HuH-7.5 (cell line): ENCODE data around the gene LHX3.
"Not testable (repeated sequence)": the region's sequence is repeated elsewhere in the genome, so short reads cannot be mapped to it uniquely, and the experiment has no call there.

ENCODE experiments used
- DNase-seq: peaks from one replicate; pipeline ENCODE4 v3.0.0; 2011; ENCODE audit warnings: low spot score

Gene LHX3

DNA sequence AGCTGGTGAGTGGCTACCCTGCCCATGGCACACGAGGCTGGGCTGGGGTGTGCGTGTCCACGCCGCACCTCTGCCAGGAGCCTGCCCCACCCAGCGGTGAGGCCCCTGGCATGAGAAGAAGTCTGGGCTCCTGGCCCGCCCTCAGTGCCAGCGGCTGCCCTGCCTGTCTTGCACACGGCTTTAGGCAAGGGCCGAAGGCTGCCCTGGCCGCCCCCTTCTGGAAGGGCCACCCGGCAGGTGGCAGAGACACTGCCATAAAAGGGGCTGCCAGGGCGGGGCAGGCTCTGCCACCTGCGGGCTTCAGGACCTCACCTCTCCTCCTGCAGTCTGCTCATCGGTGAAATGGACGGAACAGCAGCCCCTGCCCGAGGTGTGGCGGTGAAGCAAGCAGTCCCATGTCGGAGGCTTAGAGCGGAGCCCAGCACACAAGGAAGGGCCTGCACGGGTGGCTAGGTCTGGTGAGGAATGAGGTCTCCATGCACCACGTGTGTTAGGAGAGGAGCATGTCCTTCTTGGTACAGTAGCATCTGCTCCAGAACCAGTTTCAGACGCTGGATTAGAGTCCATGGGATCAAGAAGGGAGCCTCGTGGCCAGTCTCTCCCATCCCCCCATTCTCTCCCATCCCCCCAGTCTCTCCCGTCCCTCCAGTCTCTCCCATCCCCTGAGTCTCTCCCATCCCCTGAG lies 51.4 kb downstream of the LHX3 start:
- no peak for DNase-seq

DNA sequence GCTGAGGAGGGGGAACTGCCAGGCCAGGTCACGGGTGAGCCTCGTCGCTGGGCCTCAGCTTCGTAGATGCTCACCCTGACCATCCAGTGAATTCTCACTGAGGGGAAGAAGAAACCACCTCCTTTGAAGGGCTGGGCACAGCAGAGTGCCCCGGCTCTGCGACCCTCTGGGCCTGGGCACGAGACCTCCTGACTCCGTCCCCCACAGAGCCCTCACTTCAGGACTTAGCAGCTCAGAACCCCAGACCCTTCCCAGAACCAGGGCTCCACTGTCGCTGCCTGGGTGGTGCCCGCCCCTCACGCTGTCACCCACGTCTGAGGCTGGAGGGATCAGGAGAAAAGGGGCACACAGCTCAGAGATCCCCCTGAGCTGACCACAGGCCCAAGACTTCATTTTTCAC lies 52.0 kb downstream of the LHX3 start:
- no peak for DNase-seq

DNA sequence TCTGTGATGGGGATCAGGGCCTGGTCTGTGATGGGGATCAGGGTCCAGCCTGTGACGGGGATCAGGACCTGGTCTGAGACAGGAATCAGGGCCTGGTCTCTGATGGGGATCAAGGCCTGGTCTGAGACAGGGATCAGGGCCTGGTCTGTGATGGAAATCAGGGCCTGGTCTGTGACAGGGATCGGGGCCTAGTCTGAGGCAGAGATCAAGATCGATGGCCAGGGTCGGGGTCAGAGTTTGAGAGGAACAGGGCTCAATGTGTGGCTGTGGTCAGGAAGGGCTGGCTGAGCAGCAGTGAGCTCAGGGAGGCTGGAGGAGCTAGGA lies 52.4 kb downstream of the LHX3 start:
- no peak for DNase-seq

DNA sequence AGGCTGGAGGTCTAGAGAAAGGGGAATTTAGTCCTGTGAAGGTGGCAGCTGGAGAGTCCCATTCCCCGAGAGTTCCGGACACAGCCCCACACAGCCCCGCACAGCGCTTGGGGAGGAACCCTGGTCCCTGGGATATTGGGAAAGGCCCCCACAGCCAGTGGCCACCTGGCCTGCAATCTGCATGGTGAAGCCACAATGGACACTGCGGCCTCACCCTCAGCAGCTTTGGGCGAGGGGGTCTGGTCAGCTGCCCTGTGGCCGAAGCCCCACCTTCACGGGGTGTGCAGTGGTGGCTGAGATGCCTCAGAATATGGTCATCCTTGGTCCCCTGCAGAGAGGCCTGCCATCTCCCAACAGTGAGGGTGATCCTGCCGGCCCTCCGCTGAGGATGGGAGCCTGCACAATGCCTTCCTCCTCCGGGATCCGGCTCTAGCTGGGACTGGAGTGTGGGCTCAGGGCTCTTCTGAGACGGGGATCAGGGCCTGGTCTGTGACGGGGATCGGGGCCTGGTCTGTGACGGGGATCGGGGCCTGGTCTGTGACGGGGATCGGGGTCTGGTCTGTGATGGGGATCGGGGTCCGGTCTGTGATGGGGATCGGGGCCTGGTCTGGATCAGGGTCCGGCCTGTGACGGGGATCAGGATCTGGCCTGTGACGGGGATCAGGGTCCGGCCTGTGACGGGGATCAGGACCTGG lies 52.9 kb downstream of the LHX3 start:
- DNase-seq, result no peak

DNA sequence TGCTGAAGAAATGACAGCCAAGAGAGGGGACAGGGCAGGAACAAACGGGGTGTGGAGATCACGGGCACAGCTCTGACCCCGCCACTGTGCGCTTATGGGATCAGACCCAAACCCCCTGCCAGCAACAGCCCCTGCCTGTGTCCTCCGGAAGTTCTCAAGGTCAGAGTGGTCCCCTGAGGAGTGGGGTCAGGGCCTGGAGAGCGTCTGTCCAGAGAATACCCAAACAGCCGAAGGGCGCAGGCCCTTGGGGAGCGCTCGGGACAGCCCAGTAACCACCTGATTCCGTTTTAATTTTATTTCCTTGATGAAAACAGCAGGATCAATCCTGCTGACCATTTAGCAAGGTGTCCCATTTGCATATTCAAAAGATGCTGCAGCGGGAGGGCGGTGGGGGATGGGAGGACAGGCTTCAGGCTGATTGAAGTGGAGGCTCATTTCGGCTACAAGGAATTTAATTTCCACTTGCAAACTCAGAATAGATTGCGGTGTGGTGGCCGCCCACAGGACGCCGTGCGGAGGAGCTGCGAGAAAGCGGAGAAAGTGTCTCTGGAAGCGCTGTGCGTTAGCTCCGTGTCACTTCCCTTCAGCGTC lies 53.6 kb downstream of the LHX3 start:
- DNase-seq, result no peak

DNA sequence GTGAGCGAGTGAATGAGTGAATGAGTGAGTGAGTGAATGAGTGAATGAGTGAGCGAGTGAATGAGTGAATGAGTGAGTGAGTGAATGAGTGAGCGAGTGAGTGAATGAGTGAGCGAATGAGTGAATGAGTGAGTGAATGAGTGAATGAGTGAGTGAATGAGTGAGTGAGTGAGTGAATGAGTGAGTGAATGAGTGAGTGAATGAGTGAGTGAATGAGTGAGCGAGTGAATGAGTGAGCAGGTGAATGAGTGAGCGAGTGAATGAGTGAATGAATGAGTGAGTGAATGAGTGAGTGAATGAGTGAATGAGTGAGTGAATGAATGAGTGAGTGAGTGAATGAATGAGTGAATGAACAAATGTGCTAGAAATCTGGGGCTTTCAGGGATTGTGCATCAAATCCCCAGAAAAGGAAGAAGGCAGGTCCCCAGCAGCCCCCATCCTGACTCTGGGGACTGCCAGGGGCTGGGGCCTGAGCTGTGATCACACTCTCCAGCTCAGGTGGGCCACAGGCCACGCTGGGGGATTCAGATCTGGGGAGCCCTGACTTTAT lies 54.2 kb downstream of the LHX3 start:
- DNase-seq, result not testable (repeated sequence)

DNA sequence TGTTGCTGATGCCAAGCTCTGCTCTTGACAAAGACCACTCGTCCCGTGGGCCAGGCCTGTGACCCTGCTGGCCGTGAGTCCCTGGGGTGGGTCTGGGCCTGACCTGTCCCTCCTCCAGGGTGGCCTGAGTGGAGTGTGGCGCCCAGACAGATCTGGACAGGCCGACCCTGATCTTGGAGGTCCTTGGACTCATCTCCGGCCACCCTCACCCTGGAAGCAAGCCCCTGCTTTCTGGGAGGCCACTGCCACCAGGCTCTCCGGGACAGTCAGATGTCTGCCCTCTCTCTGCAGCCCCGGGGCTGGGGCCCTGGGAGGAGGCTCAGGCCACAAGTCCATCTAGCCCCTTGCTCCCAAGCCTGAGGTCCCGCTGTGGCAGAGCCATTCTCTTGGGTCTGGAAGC lies 55.1 kb downstream of the LHX3 start:
- no peak for DNase-seq

DNA sequence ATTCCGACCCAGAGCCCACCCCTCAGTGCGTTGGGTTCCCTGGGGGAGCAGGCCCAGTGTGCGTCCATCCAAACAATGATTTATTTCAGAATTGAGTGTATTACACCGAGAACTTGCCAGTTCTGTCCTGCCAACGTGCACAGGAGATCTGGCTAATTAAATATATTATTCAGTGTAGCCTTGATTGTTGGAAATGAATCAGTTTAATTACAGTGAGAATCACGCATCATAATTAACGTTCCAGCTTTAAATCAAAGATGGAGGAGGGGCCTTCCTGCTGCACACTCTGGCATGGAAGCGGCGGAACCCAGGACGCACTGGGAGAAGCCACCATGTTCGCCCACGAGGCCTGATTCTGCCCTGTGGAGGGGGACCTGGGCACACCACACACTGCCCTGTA lies 55.6 kb downstream of the LHX3 start:
- no peak for DNase-seq

DNA sequence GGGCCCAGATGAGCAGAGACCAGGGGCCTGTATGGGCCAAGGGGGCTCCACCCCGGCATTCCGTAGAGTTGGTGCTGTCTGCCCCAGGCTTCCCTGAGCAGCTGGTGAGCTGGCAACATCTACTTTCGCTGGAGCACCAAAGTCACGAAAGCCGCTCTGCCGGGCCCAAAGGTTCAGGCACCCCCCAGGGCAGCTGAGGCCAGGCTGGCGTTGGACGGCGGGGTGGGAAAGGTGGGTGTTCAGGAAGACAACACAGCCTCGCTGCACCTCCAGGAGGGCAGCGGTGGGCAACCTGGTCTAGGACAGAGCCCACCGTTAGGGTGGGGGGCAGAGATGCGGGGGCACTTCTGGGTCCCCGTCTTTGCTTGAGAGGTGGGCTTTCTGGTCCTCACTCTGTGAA lies 56.2 kb downstream of the LHX3 start:
- no peak for DNase-seq

DNA sequence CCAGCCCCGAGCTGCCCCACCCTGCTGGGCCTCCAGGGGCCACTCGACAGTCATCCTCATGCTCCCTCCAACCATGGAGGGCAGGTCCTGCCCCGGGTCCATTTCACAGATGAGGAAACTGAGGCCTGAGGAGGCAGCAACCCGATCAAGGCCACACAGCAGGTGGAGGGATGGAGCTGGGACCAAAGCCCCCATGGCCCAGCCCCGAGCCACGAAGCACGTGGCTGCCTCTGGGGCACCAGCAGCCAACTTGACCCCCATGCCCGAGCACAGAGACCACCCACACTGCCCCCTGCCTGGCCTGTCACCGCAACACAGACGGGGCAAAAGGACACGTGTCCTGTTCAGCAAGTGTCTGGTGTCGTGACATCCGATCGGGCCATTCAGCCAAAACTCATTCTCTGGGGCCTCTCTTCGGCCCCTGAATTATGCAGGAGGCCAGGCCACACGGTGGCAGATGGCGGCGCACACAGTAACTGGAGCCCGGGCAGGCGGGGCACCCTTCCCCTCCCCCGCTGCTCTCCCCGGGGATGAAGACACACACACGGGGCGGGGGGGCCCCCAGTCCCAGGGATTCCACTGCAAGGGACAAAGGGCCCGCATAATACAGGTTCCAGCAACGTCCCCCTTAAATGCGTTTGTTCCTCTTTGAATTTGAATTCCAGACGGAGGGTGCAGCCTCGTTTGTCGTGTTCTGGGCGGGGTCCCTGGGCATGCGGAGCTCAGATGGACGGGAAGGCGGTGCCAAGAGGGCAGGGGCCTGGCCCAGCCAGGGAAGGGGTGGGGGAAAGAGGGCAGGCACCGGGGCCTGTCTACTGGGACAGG lies 56.8 kb downstream of the LHX3 start:
- DNase-seq, result no peak

DNA sequence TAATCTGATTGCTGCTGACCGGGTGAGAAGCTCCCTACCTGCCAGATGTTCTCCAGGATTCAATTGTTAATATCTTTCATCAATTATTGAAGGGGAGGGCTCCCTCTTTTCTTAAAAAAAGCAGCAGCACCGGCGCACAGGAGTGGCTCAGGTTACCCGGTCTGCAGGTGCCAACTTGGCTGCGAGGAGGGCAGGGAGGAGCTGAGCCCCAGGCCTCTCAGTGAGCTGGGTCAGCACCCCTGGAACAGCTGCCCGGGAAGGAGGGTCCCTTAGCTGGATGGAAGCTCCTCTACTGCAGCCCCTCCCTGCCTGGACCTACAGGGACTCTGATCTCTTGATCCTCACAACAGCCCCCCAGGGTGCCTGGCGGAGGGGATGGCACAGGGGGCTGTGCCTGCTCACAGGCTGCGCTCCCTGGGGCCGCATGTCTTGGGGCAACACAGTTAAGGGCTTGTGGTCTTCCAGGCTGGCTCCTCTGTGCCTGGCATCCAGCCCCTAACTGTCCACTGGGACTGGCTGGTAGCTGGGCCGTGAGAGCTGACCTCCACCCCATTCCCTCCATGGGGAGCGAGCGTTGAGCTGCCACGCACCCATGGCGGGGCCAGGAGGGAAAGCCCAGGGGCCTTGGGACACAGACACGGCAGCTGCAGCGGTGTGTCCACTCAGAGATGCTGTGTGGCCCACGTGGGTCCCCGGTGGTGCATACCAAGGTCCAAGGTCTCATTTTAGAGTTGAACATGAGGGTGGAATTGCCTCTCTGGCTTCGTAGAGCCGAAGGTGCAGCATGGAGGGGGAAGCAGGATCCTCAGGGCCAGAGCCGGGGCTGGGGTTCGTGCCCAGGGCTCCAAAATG lies 57.7 kb downstream of the LHX3 start:
- DNase-seq, result no peak
